Chondrocyte (in vitro differentiated cells): ENCODE data around the gene SGCG. TPM values are rescaled to one million over a fixed set of nuclear protein-coding genes. Genes with fewer than 3 reads are reported as not detected.
"Not testable (repeated sequence)": the region's sequence is repeated elsewhere in the genome, so short reads cannot be mapped to it uniquely, and the experiment has no call there.

Experiments used
- DNase-seq: peaks from one replicate; pipeline ENCODE4 v3.0.0; 2021; ENCODE audit warnings: mixed read lengths, low spot score
- H3K27ac Mint-ChIP-seq: one replicate; pipeline ENCODE4 v1.8.0; 2021; ENCODE audit warnings: mild to moderate bottlenecking, moderate library complexity, mixed read lengths; ENCODE audit not compliant: unreplicated experiment
- H3K27me3 Mint-ChIP-seq: 2 replicates; pipeline ENCODE4 v1.8.0; 2021; ENCODE audit warnings: low read depth, mixed read lengths
- H3K36me3 Mint-ChIP-seq: 2 replicates; pipeline ENCODE4 v1.8.0; 2021; ENCODE audit warnings: low read depth, mixed read lengths
- H3K4me1 Mint-ChIP-seq: 2 replicates; pipeline ENCODE4 v1.8.0; 2021; ENCODE audit warnings: low read depth, mild to moderate bottlenecking, mixed read lengths
- H3K4me3 Mint-ChIP-seq: one replicate; pipeline ENCODE4 v1.8.0; 2021; ENCODE audit warnings: mild to moderate bottlenecking, moderate library complexity, mixed read lengths; ENCODE audit not compliant: unreplicated experiment
- H3K9me3 Mint-ChIP-seq: 2 replicates; pipeline ENCODE4 v1.8.0; 2021; ENCODE audit warnings: low read depth, mixed read lengths
- CTCF ChIP-seq: fragments of 200-600 bp; sonication (generic); IDR thresholded peaks from 2 replicates; pipeline ENCODE4 v1.5.0; 2021; ENCODE audit warnings: antibody characterized with exemption, mild to moderate bottlenecking, moderate library complexity
- total RNA-seq: library from RNA; stranded (reverse); gene quantifications from 3 replicates; pipeline ENCODE4 v1.2.1, GENCODE V29; 2021

The SGCG gene
- total RNA-seq, 1 donor from 2014 or later = 12.8 TPM

GRCh38 chr13:23279321-23279720 lies 98.5 kb downstream of the SGCG start:
- Mint-ChIP-seq H3K4me3 (no peak overlapping the region), H3K9me3 (peaks cover 3% of the 10 kb centered on the region), H3K27me3 (no peaks in the 10 kb centered on the region), H3K27ac (no peak overlapping the region), H3K36me3 (peaks cover 21% of the 10 kb centered on the region), H3K4me1 (no peaks in the 10 kb centered on the region)
- no peak for TF ChIP-seq CTCF
- no peak for DNase-seq

GRCh38 chr13:23288564-23288963 lies 107.8 kb downstream of the SGCG start:
- peak overlapping the region; percentile 79 for H3K27ac Mint-ChIP-seq
- no peaks in the 10 kb centered on the region for H3K27me3 Mint-ChIP-seq
- peaks cover 5% of the 10 kb centered on the region for H3K9me3 Mint-ChIP-seq
- peaks cover 34% of the 10 kb centered on the region for H3K4me1 Mint-ChIP-seq
- TF ChIP-seq CTCF = peak; percentile 37
- H3K36me3 Mint-ChIP-seq = peaks cover 11% of the 10 kb centered on the region
- H3K4me3 Mint-ChIP-seq = no peak overlapping the region
- DNase-seq = no peak

- DNase-seq = no peak
- Mint-ChIP-seq H3K4me1 (peaks cover 34% of the 10 kb centered on the region), H3K9me3 (peaks cover 5% of the 10 kb centered on the region), H3K27me3 (no peaks in the 10 kb centered on the region), H3K36me3 (peaks cover 10% of the 10 kb centered on the region), H3K27ac (peak overlapping the region; percentile 79), H3K4me3 (no peak overlapping the region)
- no peak for TF ChIP-seq CTCF
Measured at GRCh38 chr13:23288995-23289394, 108.2 kb downstream of the SGCG start.

- H3K36me3 Mint-ChIP-seq = peaks cover 4% of the 10 kb centered on the region
- TF ChIP-seq CTCF = no peak
- peak overlapping the region; percentile 79 for H3K27ac Mint-ChIP-seq
- H3K9me3 Mint-ChIP-seq = peaks cover 5% of the 10 kb centered on the region
- DNase-seq = no peak
- no peaks in the 10 kb centered on the region for H3K27me3 Mint-ChIP-seq
- H3K4me3 Mint-ChIP-seq = no peak overlapping the region
- H3K4me1 Mint-ChIP-seq = peaks cover 34% of the 10 kb centered on the region
Measured at GRCh38 chr13:23289917-23290357, 109.2 kb downstream of the SGCG start.

- no peak overlapping the region for H3K27ac Mint-ChIP-seq
- no peaks in the 10 kb centered on the region for H3K27me3 Mint-ChIP-seq
- no peak for DNase-seq
Measured at GRCh38 chr13:23292586-23292985, 111.8 kb downstream of the SGCG start.

GRCh38 chr13:23314837-23315236 lies 134.1 kb downstream of the SGCG start:
- DNase-seq, H3K9me3 Mint-ChIP-seq, H3K4me3 Mint-ChIP-seq, H3K27me3 Mint-ChIP-seq, H3K27ac Mint-ChIP-seq: not testable (repeated sequence)
- H3K36me3 Mint-ChIP-seq = peaks cover 14% of the 10 kb centered on the region
- H3K4me1 Mint-ChIP-seq = peaks cover 32% of the 10 kb centered on the region

More at GRCh38 chr13:23292586-23292985, 111.8 kb downstream of the SGCG start:
- H3K4me3 Mint-ChIP-seq = no peak overlapping the region
- peaks cover 8% of the 10 kb centered on the region for H3K9me3 Mint-ChIP-seq
- H3K36me3 Mint-ChIP-seq = peaks cover 3% of the 10 kb centered on the region
- peaks cover 30% of the 10 kb centered on the region for H3K4me1 Mint-ChIP-seq
- no peak for TF ChIP-seq CTCF
